ENCODE measurements around the gene OR52B4.
A peak's percentile ranks its signal among the peaks of the same experiment; 100 is the strongest.
"Not testable (repeated sequence)": the region's sequence is repeated elsewhere in the genome, so short reads cannot be mapped to it uniquely, and the experiment has no call there.

OR52B4 gene

DNA sequence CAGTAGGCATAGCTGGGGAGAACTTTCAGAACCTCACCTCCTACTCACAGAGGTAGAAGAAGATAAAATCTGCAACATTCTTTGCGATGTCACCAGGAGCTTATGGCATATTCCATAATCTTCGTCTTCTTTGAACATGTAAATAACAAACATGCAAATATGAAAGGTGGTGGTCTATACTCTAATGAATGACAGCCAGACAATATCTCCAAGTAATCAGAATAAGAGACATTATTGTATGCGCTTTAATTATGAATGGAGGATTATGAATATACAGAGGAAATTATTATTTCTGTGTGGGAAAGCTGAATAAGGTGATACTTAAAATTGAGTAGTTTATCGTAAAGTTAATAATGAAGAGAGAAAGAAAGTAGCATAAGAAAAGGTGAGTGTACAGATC, at the start of gene OR52B4:
TSS of gene OR52B4 (minus strand) at position 101 of the 400 bp plus-strand sequence. CDS start at position 10, 91 bp downstream.
- DNase-seq = no peak

DNA sequence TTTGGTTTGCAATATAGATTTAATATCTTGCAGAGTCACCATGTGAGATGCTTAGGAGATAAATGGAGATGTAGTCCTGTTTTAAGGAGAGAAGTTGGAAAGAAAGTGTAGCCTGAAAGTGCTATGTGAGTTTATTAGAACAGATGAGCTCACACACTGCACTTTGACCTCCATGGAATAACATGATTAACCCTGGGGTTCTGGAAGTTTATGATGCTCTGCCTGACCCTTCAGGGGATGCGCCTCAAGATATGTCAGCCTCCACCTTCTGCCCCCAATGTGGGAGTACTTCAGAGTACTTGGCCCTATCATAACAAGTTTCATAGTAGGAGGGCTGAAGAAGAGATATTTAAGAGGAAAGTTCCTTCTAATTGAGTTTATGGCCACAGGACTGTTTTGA, 48.6 kb upstream of the OR52B4 start:
- DNase-seq = no peak

DNA sequence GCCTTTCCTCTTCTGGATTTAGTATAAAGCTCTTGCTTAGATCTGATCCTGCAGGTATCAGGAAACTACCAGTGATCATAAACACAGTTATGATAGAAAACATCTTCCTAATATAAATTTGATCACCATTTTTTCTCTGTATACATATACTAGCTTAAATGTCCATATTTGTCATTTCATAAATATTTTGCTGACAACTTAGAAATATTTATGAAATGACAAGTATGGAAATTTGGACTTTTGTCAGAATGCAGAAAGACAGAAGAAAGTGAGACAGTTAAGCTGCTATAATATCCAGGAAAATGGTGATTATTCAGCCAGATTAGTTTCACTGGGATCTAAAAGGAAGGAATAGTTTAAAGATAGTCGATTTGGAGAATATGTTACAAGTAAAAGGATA, 48.1 kb upstream of the OR52B4 start:
- DNase-seq = no peak

DNA sequence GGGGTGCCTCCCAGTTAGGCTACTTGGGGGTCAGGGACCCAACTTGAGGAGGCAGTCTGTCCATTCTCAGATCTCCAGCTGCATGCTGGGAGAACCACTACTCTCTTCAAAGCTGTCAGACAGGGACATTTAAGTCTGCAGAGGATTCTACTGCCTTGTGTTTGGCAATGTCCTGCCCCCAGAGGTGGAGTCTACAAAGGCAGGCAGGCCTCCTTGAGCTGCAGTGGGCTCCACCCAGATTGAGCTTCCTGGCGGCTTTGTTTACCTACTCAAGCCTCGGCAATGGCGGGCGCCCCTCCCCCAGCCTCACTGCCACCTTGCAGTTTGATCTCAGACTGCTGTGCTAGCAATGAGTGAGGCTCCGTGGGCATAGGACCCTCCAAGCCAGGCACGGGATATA, 38.0 kb upstream of the OR52B4 start:
- not testable (repeated sequence) for DNase-seq

DNA sequence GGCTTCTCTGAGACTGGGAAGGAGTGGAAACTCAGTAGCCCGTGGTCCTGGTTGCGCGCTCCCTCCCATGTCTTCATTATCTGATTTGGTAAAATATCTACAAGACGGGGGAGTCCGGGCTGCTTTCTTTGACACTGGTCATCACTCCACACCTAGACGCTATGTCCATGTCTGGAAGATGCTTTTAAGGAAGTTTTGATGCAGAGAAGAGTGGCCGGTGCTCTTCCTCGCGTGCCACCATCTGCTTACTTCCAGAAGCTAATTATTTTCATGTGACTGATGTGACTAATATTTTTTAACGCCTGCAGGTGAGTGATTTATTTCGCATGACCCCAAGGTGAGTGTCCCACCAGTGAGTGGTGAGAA, 25.7 kb upstream of the OR52B4 start:
- DNase-seq = no peak

DNA sequence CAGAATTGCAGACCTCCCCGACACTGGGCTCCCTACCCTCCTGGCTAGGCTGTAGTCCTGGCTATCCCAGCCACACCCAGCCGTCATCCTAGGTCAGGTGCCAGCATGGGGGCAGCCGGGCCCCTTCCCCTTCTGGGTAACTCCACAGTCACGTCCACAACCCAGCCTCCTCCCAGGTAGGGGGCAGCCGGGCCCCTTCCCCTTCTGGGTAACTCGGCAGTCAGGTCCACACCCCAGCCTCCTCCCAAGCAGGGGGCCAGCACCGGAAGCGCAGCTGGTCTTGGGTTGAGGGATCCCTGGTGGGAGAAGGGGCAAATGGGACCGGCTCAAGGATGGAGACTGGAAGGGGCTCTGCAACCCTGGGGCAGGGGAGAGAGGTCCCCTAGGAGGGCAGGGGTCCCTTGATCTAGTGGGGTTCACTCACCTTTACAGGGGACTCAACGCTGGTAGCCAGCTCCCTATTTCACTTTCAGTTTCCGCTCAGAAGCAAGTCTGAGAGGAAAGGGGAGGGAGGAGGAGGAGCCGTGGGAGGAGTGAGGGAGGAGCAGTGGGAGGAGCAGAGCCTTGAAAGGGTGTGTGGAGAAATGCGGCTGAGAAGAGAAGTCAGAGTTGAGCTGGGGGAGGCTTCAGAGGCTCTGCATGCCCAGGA, 25.1 kb upstream of the OR52B4 start, which contains the start of gene TRIM21:
TSS of gene TRIM21 (minus strand) at position 494 of the 649 bp plus-strand sequence. CDS start 3,293 bp downstream, outside the sequence.
- peak; percentile 44 for DNase-seq

DNA sequence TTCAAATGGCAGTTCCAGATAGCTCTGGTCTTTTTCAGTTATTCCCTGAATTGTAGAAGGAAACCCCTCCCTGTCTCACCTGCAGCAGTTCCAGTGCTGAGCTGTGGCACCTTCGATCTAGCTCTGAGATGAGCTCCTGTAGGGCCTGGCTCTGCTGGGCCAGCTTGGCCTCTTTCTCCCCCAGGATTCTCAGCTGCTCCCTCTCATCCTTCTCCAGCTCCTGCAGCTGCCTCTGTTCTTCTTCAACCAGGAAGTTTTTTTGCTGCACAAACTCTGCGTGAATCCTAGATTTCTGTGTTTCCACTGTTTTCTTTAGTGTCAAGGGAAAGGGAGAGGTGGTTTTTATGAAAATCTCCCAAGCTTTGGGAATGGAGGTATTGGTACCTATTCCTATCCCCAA, 20.0 kb upstream of the OR52B4 start:
- DNase-seq = no peak

DNA sequence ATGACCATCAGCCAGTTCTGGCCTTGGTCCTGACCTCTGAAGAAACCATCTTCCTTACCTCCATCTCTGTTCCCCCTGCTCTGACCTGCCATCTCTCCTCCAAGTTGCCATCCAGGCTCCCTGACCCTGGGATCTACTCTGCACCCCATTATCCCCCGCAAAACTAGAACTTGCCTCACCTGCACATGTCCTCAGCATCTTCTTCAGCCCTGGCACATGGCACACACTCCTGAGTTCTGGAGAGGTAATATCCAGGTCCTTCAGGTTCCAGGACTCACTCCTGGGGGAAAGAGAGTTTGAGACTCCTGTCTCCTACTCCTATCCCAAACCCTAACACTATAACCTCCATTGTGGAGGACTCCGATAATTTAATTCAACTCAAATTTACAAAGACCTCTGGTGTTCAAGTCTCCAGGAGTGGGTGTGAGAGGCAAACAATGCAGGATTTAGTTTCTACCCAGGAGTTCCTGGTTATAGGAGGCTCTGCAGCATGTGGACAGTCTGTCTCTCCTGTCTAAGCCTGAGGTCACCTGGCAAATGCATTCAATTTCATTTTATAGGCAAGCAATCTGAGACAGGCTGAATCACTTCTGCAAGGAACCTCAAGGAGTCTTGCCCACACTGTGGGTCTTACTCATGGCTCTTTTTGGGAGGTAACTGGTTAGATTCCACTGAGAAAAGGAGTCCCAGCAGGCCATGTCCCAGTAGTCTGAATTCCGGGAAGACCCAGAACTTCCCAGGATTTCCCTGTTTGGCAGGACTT, 18.0 kb upstream of the OR52B4 start:
- no peak for DNase-seq

DNA sequence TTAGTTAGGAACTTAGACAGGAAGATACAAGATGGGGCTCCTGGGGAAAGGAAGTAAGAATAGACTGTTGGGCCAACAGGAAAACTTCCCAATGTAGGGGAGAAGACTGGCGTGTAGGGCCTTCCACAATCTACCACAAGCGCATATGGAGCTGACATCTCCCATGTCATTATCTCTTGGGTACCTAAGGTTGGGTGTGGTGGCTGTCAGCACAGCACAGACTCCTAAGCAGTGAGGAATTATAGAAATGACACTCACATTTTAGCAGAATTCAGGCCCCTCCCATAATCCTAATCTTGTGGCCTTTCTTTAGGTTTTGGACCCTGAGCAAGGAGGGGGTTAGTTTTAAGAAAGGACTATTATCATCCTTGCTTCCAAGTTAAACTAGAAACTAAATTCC, 13.7 kb upstream of the OR52B4 start:
- no peak for DNase-seq

DNA sequence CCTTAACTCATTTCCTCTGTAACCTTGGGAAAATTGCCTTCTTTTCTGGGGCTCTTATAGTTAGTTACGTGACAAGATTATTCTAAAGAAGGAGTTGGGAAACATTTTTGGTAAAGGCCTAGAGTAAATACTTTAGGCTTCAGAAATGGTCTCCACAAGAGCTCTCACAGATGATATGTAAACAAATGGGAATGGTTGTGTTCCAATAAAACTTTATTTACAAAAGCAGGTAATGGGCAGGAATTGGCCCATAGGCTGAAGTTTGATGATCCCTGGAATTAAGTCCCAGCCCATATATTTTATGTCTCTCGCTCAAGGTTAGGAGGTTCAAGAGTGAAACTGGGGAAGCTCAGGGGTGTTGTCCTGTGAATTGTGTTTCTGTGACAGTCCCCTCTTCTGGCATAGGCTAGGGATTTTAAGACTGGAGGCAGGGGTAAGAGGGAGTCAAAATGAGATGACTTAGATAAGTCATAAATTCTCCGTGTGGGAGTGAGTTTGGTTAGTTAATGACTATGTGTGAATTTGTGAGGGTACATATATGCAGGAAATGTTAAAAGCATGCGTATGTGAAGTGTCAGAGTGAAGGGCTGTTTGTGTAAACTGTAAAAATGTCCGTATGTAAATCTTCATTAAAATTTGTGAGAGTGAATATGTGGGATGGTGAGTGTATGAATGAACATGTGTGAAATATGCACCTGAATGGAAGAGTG, 7.4 kb upstream of the OR52B4 start:
- DNase-seq = no peak

DNA sequence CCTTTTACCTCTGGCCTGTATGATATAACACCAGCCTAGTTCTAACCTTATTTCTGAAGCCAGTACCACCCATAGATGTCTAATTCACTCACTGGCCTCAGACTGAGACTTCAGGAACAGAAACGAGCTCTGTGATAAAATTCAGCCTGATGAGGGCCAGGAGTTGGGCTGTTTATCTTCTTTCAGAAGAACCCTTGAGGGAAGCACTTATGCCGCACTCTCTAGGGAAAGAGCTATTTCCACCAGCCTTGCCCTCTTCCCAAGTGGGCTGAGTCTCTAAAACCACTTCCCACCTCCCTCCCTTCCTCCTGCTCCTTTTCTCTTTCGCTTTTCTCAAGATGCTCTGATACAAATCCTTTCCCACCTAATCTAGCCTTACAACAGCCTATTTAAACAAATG, 2.0 kb upstream of the OR52B4 start:
- no peak for DNase-seq

DNA sequence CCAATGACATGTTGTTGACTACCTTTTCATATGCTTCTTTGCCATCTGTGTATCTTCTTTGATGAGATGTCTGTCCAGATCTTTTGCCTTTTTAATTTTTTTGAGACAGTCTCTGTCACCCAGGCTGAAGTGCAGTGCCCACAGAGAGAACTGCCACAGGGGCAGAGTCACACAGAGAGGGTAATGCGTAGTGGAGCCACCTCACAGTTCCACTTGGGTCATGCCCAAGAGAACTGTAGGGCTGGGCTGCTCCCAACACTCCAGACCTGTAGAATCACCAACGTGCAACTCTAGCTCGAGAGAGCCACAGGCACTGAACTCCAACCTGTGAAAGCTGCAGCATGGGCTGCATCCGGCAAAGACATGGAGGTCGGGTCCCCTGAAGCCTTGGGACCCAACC, 20.0 kb downstream of the OR52B4 start:
- DNase-seq = not testable (repeated sequence)

DNA sequence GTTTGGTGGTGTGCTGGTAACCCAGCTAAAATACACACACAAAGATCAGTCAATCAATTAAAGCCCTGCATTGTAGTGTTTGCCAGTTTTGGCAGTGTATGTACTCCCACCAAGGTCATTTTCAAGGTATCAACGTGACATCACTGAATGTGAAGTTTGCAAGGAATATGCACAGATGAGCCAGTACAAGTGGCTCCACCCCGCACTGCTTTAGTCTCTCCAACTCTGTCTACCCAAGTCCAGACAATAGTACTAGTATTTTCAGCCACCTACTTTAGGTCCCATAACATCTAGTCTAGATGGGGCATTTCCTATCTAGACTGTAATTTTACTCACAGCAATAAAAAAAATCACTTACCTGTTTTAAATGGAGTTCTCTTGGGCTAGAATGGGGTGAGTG, 22.8 kb downstream of the OR52B4 start:
- not testable (repeated sequence) for DNase-seq

DNA sequence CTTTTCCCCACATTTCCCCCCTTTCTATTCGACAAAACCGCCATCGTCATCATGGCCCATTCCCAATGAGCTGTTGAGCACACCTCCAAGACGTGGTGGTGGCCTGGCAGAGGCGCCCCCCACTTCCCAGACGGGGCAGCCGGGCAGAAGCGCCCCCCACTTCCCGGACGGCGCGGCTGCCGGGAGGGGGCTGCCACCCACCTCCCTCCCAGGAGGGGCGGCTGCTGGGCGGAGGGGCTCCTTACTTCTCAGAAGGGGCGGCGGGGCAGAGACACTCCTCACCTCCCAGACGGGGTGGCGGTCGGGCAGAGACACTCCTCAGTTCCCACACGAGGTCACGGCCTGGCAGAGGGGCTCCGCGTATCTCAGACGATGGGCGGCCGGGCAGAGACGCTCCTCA, 33.8 kb downstream of the OR52B4 start:
- not testable (repeated sequence) for DNase-seq

Data from DMS153 (cell line).